IMR-90 (cell line): Measurements from ENCODE around the gene AHNAK2.

Source experiments
- CEBPB ChIP-seq: IDR thresholded peaks from 2 replicates; pipeline ENCODE4 v1.6.1; 2012; ENCODE audit warnings: low read depth, low read length, improper control_type of control experiment
- CHD1 ChIP-seq: IDR thresholded peaks from 2 replicates; pipeline ENCODE4 v1.6.1; 2012; ENCODE audit warnings: low read depth, low read length, improper control_type of control experiment
- MXI1 ChIP-seq: IDR thresholded peaks from 2 replicates; pipeline ENCODE4 v1.6.1; 2012; ENCODE audit warnings: low read depth, mild to moderate bottlenecking, low read length, moderate library complexity, borderline replicate concordance
- POLR2A ChIP-seq: IDR thresholded peaks from 2 replicates; pipeline ENCODE4 v1.6.1; 2012; ENCODE audit warnings: mild to moderate bottlenecking, low read depth, low read length
- TF ChIP-seq, protein P1 (sequence below): conservative IDR thresholded peaks from 2 replicates; pipeline ENCODE4 v1.5.1; 2012; ENCODE audit warnings: mild to moderate bottlenecking, low read depth, low read length, improper control_type of control experiment
- TF ChIP-seq, protein P2 (sequence below): fragments of 150-350 bp; IDR thresholded peaks from 2 replicates; pipeline ENCODE4 v1.6.1; 2017; ENCODE audit warnings: mild to moderate bottlenecking, antibody characterized with exemption, low read length, low read depth

DNA sequence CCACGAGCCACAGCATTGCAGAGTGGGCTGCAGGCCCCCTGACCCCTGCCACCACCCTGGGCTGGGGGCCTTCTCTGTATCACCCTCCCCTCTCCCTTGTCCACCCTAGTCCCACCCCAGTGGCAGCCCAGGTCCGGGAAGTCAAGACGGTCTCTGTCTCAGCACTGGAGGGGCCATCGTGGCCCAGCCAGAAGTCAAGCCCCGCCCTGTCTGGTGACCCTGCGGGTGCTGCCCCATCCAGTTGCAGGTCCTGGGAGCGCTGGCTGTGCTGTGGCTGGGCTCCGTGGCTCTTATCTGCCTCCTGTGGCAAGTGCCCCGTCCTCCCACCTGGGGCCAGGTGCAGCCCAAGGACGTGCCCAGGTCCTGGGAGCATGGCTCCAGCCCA, 50.8 kb downstream of the AHNAK2 start:
- TF ChIP-seq, protein P1, sequence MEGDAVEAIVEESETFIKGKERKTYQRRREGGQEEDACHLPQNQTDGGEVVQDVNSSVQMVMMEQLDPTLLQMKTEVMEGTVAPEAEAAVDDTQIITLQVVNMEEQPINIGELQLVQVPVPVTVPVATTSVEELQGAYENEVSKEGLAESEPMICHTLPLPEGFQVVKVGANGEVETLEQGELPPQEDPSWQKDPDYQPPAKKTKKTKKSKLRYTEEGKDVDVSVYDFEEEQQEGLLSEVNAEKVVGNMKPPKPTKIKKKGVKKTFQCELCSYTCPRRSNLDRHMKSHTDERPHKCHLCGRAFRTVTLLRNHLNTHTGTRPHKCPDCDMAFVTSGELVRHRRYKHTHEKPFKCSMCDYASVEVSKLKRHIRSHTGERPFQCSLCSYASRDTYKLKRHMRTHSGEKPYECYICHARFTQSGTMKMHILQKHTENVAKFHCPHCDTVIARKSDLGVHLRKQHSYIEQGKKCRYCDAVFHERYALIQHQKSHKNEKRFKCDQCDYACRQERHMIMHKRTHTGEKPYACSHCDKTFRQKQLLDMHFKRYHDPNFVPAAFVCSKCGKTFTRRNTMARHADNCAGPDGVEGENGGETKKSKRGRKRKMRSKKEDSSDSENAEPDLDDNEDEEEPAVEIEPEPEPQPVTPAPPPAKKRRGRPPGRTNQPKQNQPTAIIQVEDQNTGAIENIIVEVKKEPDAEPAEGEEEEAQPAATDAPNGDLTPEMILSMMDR, result no peak
- TF ChIP-seq CEBPB (no peak), POLR2A (no peak), CHD1 (no peak), MXI1 (no peak)
- TF ChIP-seq, protein P2, sequence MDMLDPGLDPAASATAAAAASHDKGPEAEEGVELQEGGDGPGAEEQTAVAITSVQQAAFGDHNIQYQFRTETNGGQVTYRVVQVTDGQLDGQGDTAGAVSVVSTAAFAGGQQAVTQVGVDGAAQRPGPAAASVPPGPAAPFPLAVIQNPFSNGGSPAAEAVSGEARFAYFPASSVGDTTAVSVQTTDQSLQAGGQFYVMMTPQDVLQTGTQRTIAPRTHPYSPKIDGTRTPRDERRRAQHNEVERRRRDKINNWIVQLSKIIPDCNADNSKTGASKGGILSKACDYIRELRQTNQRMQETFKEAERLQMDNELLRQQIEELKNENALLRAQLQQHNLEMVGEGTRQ, result no peak
